K562 (cell line): ENCODE results near the gene NALCN.

Experiments
- CBX1 ChIP-seq: sonication (generic); IDR thresholded peaks from 2 replicates; pipeline ENCODE4 v1.6.1; 2016; ENCODE audit warnings: antibody characterized with exemption, low read depth, mild to moderate bottlenecking
- CTBP1 ChIP-seq: fragments of 450-650 bp; IDR thresholded peaks from 2 replicates; pipeline ENCODE4 v1.6.1; 2016; ENCODE audit warnings: borderline replicate concordance
- U2AF1 ChIP-seq: fragments of 200-400 bp; formaldehyde crosslinking; optimal IDR thresholded peaks from 2 replicates; pipeline ENCODE3; 2017; ENCODE audit warnings: mild to moderate bottlenecking, low read depth, low read length, moderate library complexity
- ZKSCAN1 ChIP-seq: fragments of 150-350 bp; IDR thresholded peaks from 2 replicates; pipeline ENCODE4 v1.6.1; 2016; ENCODE audit warnings: low read depth, low read length
- ZNF76 ChIP-seq: fragments of 250-450 bp; sonication (Bioruptor Pico); IDR thresholded peaks from 2 replicates; pipeline ENCODE4 v1.4.0; 2020; ENCODE audit warnings: mild to moderate bottlenecking, moderate library complexity, borderline replicate concordance
- TF ChIP-seq, protein P1 (sequence below): conservative IDR thresholded peaks from 2 replicates; pipeline ENCODE4 v1.6.1; 2011; ENCODE audit warnings: low read depth, mild to moderate bottlenecking, low read length; ENCODE audit not compliant: control insufficient read depth

DNA sequence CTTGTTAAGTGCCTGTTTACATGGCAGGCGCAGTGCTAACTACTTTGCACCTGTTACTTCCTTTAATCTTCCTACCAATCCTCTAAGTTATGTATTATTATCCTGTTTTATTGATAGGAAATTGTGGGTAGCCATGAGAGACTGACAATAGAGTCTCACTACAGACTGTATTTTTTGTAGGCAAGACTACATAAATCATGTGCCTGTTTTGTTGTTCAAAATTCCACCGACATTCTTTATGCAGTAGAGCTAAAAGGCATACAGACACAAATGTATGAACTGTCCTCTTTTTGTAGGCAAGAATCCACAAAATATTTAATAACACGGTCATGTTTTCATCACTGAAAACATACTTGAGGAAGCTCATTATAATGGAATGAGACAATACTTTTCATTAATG is 205.5 kb downstream of the NALCN start:
- TF ChIP-seq CBX1 = no peak
- no peak for TF ChIP-seq ZNF76 (CRISPR knock-in tag)
- no peak for TF ChIP-seq U2AF1
- no peak for TF ChIP-seq CTBP1
- TF ChIP-seq, protein P1, sequence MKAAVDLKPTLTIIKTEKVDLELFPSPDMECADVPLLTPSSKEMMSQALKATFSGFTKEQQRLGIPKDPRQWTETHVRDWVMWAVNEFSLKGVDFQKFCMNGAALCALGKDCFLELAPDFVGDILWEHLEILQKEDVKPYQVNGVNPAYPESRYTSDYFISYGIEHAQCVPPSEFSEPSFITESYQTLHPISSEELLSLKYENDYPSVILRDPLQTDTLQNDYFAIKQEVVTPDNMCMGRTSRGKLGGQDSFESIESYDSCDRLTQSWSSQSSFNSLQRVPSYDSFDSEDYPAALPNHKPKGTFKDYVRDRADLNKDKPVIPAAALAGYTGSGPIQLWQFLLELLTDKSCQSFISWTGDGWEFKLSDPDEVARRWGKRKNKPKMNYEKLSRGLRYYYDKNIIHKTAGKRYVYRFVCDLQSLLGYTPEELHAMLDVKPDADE = no peak
- no peak for TF ChIP-seq ZKSCAN1
